K562 (cell line): ENCODE data around the gene LY6G6F. TPM values are rescaled to one million over a fixed set of nuclear protein-coding genes. Genes with fewer than 3 reads are reported as not detected.

Experiments
- ARHGAP35 ChIP-seq: fragments of 450-650 bp; IDR thresholded peaks from 2 replicates; pipeline ENCODE4 v1.6.1; 2018; ENCODE audit not compliant: partially characterized antibody
- ARNT ChIP-seq, 2 experiments: fragments of 450-650 bp; IDR thresholded peaks; 2 replicates each; pipeline ENCODE4 v1.6.1; 2016; ENCODE audit warnings: mild to moderate bottlenecking in 1 of 2
- BRCA1 ChIP-seq, 2 experiments: fragments of 450-650 bp in 1 of 2; sonication (generic) in 1 of 2; formaldehyde crosslinking in 1 of 2; IDR thresholded peaks; 2 replicates each; pipeline versions ENCODE4 v1.5.0 to v1.6.1; 2017 to 2020; ENCODE audit warnings: mild to moderate bottlenecking in 1 of 2, missing genetic modification reagents in 1 of 2
- CXXC5 ChIP-seq: fragments of 250-450 bp; sonication (Bioruptor Pico); IDR thresholded peaks from 2 replicates; pipeline ENCODE4 v1.8.0; 2022; ENCODE audit warnings: inconsistent platforms, mild to moderate bottlenecking, moderate library complexity
- E2F4 ChIP-seq: sonication (generic); formaldehyde crosslinking; IDR thresholded peaks from 2 replicates; pipeline ENCODE4 v1.8.0; 2022; ENCODE audit warnings: mild to moderate bottlenecking, low read depth, missing genetic modification reagents
- ERF ChIP-seq: fragments of 450-650 bp; formaldehyde crosslinking; IDR thresholded peaks from 2 replicates; pipeline ENCODE4 v1.4.0; 2020; ENCODE audit warnings: mild to moderate bottlenecking, mixed read lengths
- FOXJ3 ChIP-seq: sonication (generic); formaldehyde crosslinking; IDR thresholded peaks from 2 replicates; pipeline ENCODE4 v1.4.0; 2020; ENCODE audit warnings: mild to moderate bottlenecking, missing genetic modification reagents
- GATAD2B ChIP-seq: fragments of 450-650 bp; IDR thresholded peaks from 2 replicates; pipeline ENCODE4 v1.6.1; 2017; ENCODE audit warnings: mild to moderate bottlenecking, borderline replicate concordance
- HDAC6 ChIP-seq: IDR thresholded peaks from 2 replicates; pipeline ENCODE4 v1.6.1; 2012; ENCODE audit warnings: low read depth, mild to moderate bottlenecking, control low read depth, inconsistent platforms, low read length, moderate library complexity
- HDGF ChIP-seq: fragments of 450-650 bp; IDR thresholded peaks from 2 replicates; pipeline ENCODE4 v1.6.1; 2016
- JUND ChIP-seq, 2 experiments: IDR thresholded peaks; 2 replicates in 1 of 2; 3 replicates in 1 of 2; pipeline ENCODE4 v1.6.1; 2011; ENCODE audit warnings: borderline replicate concordance in 2 of 2, low read depth in 2 of 2, low read length in 2 of 2, improper control_type of control experiment in 1 of 2, missing biosample characterization in 1 of 2, missing genetic modification characterization in 1 of 2, missing genetic modification reagents in 1 of 2
- MEIS2 ChIP-seq: fragments of 450-650 bp; IDR thresholded peaks from 2 replicates; pipeline ENCODE4 v1.6.1; 2014; ENCODE audit warnings: mild to moderate bottlenecking; ENCODE audit not compliant: partially characterized antibody
- MTF1 ChIP-seq: fragments of 250-450 bp; sonication (Bioruptor Pico); IDR thresholded peaks from 2 replicates; pipeline ENCODE4 v1.9.0; 2021; ENCODE audit warnings: moderate library complexity, mild to moderate bottlenecking, inconsistent platforms, borderline replicate concordance
- NR2C2 ChIP-seq, 2 experiments: fragments of 200-800 bp in 1 of 2; sonication (Bioruptor generic) in 1 of 2; sonication (generic) in 1 of 2; formaldehyde crosslinking in 1 of 2; IDR thresholded peaks; 2 replicates each; pipeline versions ENCODE4 v1.6.1 to v1.8.0; 2016 to 2022; ENCODE audit warnings: mild to moderate bottlenecking in 1 of 2, missing compliant biosample characterization in 1 of 2, missing genetic modification characterization in 1 of 2, missing genetic modification reagents in 1 of 2
- NRF1 ChIP-seq, 2 experiments: fragments of 450-650 bp; IDR thresholded peaks in 1 of 2; conservative IDR thresholded peaks in 1 of 2; 2 replicates each; pipeline ENCODE4 v1.6.1; 2014; ENCODE audit warnings: mild to moderate bottlenecking in 2 of 2
- PCBP1 ChIP-seq: fragments of 200-400 bp; formaldehyde crosslinking; IDR thresholded peaks from 2 replicates; pipeline ENCODE4 v1.6.1; 2018; ENCODE audit warnings: mild to moderate bottlenecking, low read depth, low read length; ENCODE audit not compliant: poor library complexity, severe bottlenecking
- POLR3G ChIP-seq: IDR thresholded peaks from 2 replicates; pipeline ENCODE4 v1.6.1; 2011; ENCODE audit not compliant: insufficient read length, insufficient replicate concordance; ENCODE audit errors: extremely low read depth
- SMARCA5 ChIP-seq: fragments of 450-650 bp; IDR thresholded peaks from 2 replicates; pipeline ENCODE4 v1.6.1; 2016
- ZBTB5 ChIP-seq: fragments of 450-650 bp; IDR thresholded peaks from 2 replicates; pipeline ENCODE4 v1.6.1; 2017; ENCODE audit warnings: antibody characterized with exemption
- ZBTB7A ChIP-seq: IDR thresholded peaks from 2 replicates; pipeline ENCODE4 v1.6.1; 2011; ENCODE audit warnings: low read depth, mild to moderate bottlenecking, low read length, moderate library complexity, borderline replicate concordance; ENCODE audit not compliant: control insufficient read depth
- ZNF253 ChIP-seq: fragments of 250-450 bp; sonication (Bioruptor Pico); conservative IDR thresholded peaks from 2 replicates; pipeline ENCODE4 v1.6.1; 2021; ENCODE audit warnings: mild to moderate bottlenecking
- ZNF655 ChIP-seq: fragments of 250-450 bp; sonication (Bioruptor Pico); IDR thresholded peaks from 2 replicates; pipeline ENCODE4 v1.5.0; 2021
- ZNF668 ChIP-seq: fragments of 250-450 bp; sonication (Bioruptor Pico); IDR thresholded peaks from 2 replicates; pipeline ENCODE4 v1.8.0; 2022; ENCODE audit warnings: mild to moderate bottlenecking, inconsistent platforms
- polyA plus RNA-seq, 8 experiments: library from polyadenylated mRNA; depleted of rRNA in 4 of 8; stranded (reverse) in 5 of 8; unstranded in 3 of 8; fragments of >200 nt; fragmentation: Nextera tagmentation in 2 of 8; fragmentation: Illumina TruSeq in 1 of 8; extraction: Ambion mirVana in 2 of 8; extraction: Trizol in 1 of 8; gene quantifications; 2 replicates each; pipeline versions ENCODE4 v1.2.1 to v1.2.3, GENCODE V29; 2011 to 2014; ENCODE audit warnings: inconsistent platforms in 1 of 8, missing spikeins in 1 of 8
- total RNA-seq, 7 experiments: library from RNA; depleted of rRNA in 6 of 7; stranded (reverse); fragments of >200 nt in 6 of 7; fragmentation: Illumina TruSeq in 2 of 7; extraction: Trizol in 2 of 7; gene quantifications; 2 replicates each; pipeline versions ENCODE4 v1.2.1 to v1.2.3, GENCODE V29; 2011 to 2021; ENCODE audit warnings: low replicate concordance in 1 of 7

The LY6G6F gene
- total and polyA plus RNA-seq, 9 of the 15 experiments (the other 6 are each of a cell fraction or from before 2014, with no cell fraction given), result 0.14 to 0.50 (median 0.28) TPM; not detected in 2

GRCh38 chr6:31665501-31666336 is 40.9 kb upstream of the LY6G6F start, which contains the start of gene CSNK2B (continued):
- TF ChIP-seq NR2C2 (CRISPR knock-in tag; IDR thresholded peaks at IDR 0.05) (peak; percentile 98), NR2C2 (tag; IDR thresholded peaks at IDR 0.05) (no peak), HDGF (peak; percentile 54; the same call in 1 of the 2 replicates), PCBP1 (peak; percentile 98), JUND (IDR thresholded peaks at IDR 0.05; ENCODE audit: borderline replicate concordance, low read depth, low read length) (peak; percentile 80), JUND (tag; IDR thresholded peaks at IDR 0.05; ENCODE audit: borderline replicate concordance, low read depth, low read length) (peak; percentile 19; the same call in 1 of the 3 replicates), MEIS2 (peak; percentile 53), ZBTB5 (no peak), ARNT (IDR thresholded peaks at IDR 0.05) (no peak; a peak in 1 of 4 replicates), ZNF668 (CRISPR knock-in tag) (no peak), ERF (CRISPR knock-in tag) (peak; percentile 88; the same call in 1 of the 2 replicates), ARHGAP35 (no peak), MTF1 (CRISPR knock-in tag) (no peak), ZNF253 (no peak; the same call in 1 of the 2 replicates), POLR3G (no peak), BRCA1 (IDR thresholded peaks at IDR 0.05) (no peak), BRCA1 (CRISPR knock-in tag; IDR thresholded peaks at IDR 0.05) (no peak), ZNF655 (CRISPR knock-in tag) (0 out of 2 replicates have a peak, but pooled peaks have one; percentile 55), CXXC5 (CRISPR knock-in tag) (peak; percentile 99), FOXJ3 (CRISPR knock-in tag) (no peak), SMARCA5 (no peak), NRF1 (conservative IDR thresholded peaks at IDR 0.05 in 1 of 2, IDR thresholded peaks at IDR 0.05 in 1 of 2) (peak; percentile 92 to 93), E2F4 (CRISPR knock-in tag) (peak; percentile 15), HDAC6 (no peak), ZBTB7A (peak; percentile 95), GATAD2B (no peak)
